ENCODE data around the gene PRDM2. TPM values are rescaled to one million over a fixed set of nuclear protein-coding genes. Genes with fewer than 3 reads are reported as not detected.

Gene PRDM2
- polyA plus RNA-seq, 1 donor (not counting 4 experiments of a cell fraction or from before 2014, with no cell fraction given): 13.8 TPM

GRCh38 chr1:13790290-13791030, 90.5 kb downstream of the PRDM2 start:
- no peak overlapping the region for H3K4me2 ChIP-seq (ENCODE audit: control insufficient read depth, extremely low read depth, insufficient read depth, low read depth, low read length)
- H4K20me1 ChIP-seq (ENCODE audit: control insufficient read depth, extremely low read depth, insufficient read depth, low read length): peaks cover 4% of the 10 kb centered on the region
- H3K79me2 ChIP-seq (ENCODE audit: control insufficient read depth, insufficient read depth, low read length): peaks cover 33% of the 10 kb centered on the region
- TF ChIP-seq EZH2 (IDR thresholded peaks at IDR 0.05; ENCODE audit: low read length): no peak
- TF ChIP-seq CTCF (optimal IDR thresholded peaks at IDR 0.05 in 1 of 3, IDR thresholded peaks at IDR 0.05 in 1 of 3, conservative IDR thresholded peaks at IDR 0.05 in 1 of 3; ENCODE audit: extremely low read depth in 1 of 3, insufficient read depth in 2 of 3, low read length in 3 of 3): no peak
- no peaks in the 10 kb centered on the region for H3K9me1 ChIP-seq (ENCODE audit: control insufficient read depth, extremely low read depth, insufficient read depth, low read length)
- no peak overlapping the region for H3K9ac ChIP-seq (ENCODE audit: control insufficient read depth, extremely low read depth, insufficient read depth, low read length)
- H3K9me3 ChIP-seq (ENCODE audit: control insufficient read depth, low read depth, low read length): no peaks in the 10 kb centered on the region
- H3K4me3 ChIP-seq (ENCODE audit: control insufficient read depth in 2 of 3, extremely low read depth in 1 of 3, insufficient read depth in 2 of 3, low read depth in 1 of 3, low read length in 3 of 3): no peak overlapping the region
- H3K27ac ChIP-seq (ENCODE audit: control insufficient read depth, insufficient read depth, low read length): no peak overlapping the region
- H2AFZ ChIP-seq (ENCODE audit: control insufficient read depth, low read length): no peak overlapping the region
- no peaks in the 10 kb centered on the region for H3K4me1 ChIP-seq (ENCODE audit: control insufficient read depth, extremely low read depth, insufficient read depth, low read length)
- H3K36me3 ChIP-seq (ENCODE audit: control insufficient read depth in 2 of 2, extremely low read depth in 1 of 2, insufficient read depth in 2 of 2, low read length in 2 of 2): peaks cover 4 to 14% of the 10 kb centered on the region in 2 experiments
- no peaks in the 10 kb centered on the region for H3K27me3 ChIP-seq (ENCODE audit: control insufficient read depth, extremely low read depth, insufficient read depth, low read length)
- dilution Hi-C loops (cut with MboI; ENCODE audit: extremely low pct_ligation_motif_present, low sequenced_read_pairs): no loop called here
- DNase-seq (ENCODE audit: low read depth, low spot score): no peak
- FAIRE-seq: no peak

- TF ChIP-seq CTCF (optimal IDR thresholded peaks at IDR 0.05 in 1 of 3, IDR thresholded peaks at IDR 0.05 in 1 of 3, conservative IDR thresholded peaks at IDR 0.05 in 1 of 3; ENCODE audit: extremely low read depth in 1 of 3, insufficient read depth in 2 of 3, low read length in 3 of 3) (no peak), EZH2 (IDR thresholded peaks at IDR 0.05; ENCODE audit: low read length) (no peak)
- H3K9me1 ChIP-seq (ENCODE audit: control insufficient read depth, extremely low read depth, insufficient read depth, low read length): peaks cover under 1% of the 10 kb centered on the region
- FAIRE-seq (no peak), DNase-seq (ENCODE audit: low read depth, low spot score) (no peak)
- no peaks in the 10 kb centered on the region for H3K4me1 ChIP-seq (ENCODE audit: control insufficient read depth, extremely low read depth, insufficient read depth, low read length)
- dilution Hi-C loops (cut with MboI; ENCODE audit: extremely low pct_ligation_motif_present, low sequenced_read_pairs): no loop called here
- peaks cover 18% of the 10 kb centered on the region for H3K79me2 ChIP-seq (ENCODE audit: control insufficient read depth, insufficient read depth, low read length)
- no peak overlapping the region for H3K9ac ChIP-seq (ENCODE audit: control insufficient read depth, extremely low read depth, insufficient read depth, low read length)
- peaks cover 0 to 9% of the 10 kb centered on the region in 2 experiments for H3K36me3 ChIP-seq (ENCODE audit: control insufficient read depth in 2 of 2, extremely low read depth in 1 of 2, insufficient read depth in 2 of 2, low read length in 2 of 2)
- H3K4me3 ChIP-seq (ENCODE audit: control insufficient read depth in 2 of 3, extremely low read depth in 1 of 3, insufficient read depth in 2 of 3, low read depth in 1 of 3, low read length in 3 of 3): no peak overlapping the region
- H3K27ac ChIP-seq (ENCODE audit: control insufficient read depth, insufficient read depth, low read length): no peak overlapping the region
- H4K20me1 ChIP-seq (ENCODE audit: control insufficient read depth, extremely low read depth, insufficient read depth, low read length): peaks cover 4% of the 10 kb centered on the region
- H3K9me3 ChIP-seq (ENCODE audit: control insufficient read depth, low read depth, low read length): no peaks in the 10 kb centered on the region
- H2AFZ ChIP-seq (ENCODE audit: control insufficient read depth, low read length): no peak overlapping the region
- H3K27me3 ChIP-seq (ENCODE audit: control insufficient read depth, extremely low read depth, insufficient read depth, low read length): no peaks in the 10 kb centered on the region
- no peak overlapping the region for H3K4me2 ChIP-seq (ENCODE audit: control insufficient read depth, extremely low read depth, insufficient read depth, low read depth, low read length)
Measured at GRCh38 chr1:13792419-13792818, 92.4 kb downstream of the PRDM2 start.

All from keratinocyte (primary cell).